ENCODE results near the gene TEKT5.
A peak's percentile ranks its signal among the peaks of the same experiment; 100 is the strongest.

The TEKT5 gene

GRCh38 chr16:10608687-10609401 is 85.9 kb downstream of the TEKT5 start:
- DNase-seq (ENCODE audit: low spot score) = no peak

- DNase-seq (ENCODE audit: low spot score) = no peak
Observed at GRCh38 chr16:10607157-10607556, 87.6 kb downstream of the TEKT5 start.

DNA sequence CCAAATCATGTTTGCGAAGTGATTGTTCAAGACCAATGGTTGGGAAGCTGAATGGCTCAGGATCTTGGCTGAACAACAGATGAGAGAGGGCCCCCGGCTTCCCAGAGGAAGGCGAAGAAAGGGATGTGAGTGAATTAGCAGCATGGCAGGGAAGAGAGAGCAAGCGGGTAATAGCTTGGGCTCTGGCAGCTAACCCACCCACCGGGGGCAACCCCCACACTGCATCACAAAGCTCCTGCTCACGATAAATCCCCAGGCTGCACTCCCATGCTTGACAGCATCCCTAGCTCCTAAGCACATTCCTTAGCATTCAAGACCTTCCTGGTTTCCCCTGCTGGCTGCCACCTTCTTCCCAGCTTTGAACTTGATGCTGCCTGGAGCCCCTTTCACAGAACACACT is 88.1 kb downstream of the TEKT5 start:
- DNase-seq (ENCODE audit: low spot score) = no peak

GRCh38 chr16:10605636-10606035 is 89.1 kb downstream of the TEKT5 start:
- no peak for DNase-seq (ENCODE audit: low spot score)

- DNase-seq (ENCODE audit: low spot score) = no peak
Observed at GRCh38 chr16:10601444-10602408, 93.0 kb downstream of the TEKT5 start.

- no peak for DNase-seq (ENCODE audit: low spot score)
Observed at GRCh38 chr16:10600782-10601443, 93.8 kb downstream of the TEKT5 start.

GRCh38 chr16:10599626-10600025 is 95.1 kb downstream of the TEKT5 start:
- DNase-seq (ENCODE audit: low spot score) = peak; percentile 48

- no peak for DNase-seq (ENCODE audit: low spot score)
Observed at GRCh38 chr16:10598157-10598556, 96.6 kb downstream of the TEKT5 start.

DNA sequence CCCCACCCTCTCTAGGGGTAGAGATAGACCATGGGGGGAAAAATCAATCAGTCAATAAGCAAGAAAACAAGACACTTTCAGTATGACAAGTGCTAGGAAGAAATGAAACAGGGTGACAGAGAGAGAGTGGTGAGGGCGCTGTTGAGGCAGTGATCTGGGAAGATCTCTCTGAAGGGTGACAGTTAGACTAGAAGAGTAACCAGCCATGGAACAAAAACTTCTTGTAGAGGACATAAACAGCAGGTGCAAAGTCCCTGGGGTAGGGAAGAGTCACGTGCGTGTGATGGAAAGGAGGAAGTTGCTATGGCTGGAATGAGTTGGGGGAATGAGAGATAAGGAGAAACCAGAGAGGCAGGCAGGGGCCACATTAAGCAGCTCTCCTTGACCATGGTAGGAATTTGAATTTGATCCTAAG is 97.5 kb downstream of the TEKT5 start:
- DNase-seq (ENCODE audit: low spot score) = peak; percentile 32

DNA sequence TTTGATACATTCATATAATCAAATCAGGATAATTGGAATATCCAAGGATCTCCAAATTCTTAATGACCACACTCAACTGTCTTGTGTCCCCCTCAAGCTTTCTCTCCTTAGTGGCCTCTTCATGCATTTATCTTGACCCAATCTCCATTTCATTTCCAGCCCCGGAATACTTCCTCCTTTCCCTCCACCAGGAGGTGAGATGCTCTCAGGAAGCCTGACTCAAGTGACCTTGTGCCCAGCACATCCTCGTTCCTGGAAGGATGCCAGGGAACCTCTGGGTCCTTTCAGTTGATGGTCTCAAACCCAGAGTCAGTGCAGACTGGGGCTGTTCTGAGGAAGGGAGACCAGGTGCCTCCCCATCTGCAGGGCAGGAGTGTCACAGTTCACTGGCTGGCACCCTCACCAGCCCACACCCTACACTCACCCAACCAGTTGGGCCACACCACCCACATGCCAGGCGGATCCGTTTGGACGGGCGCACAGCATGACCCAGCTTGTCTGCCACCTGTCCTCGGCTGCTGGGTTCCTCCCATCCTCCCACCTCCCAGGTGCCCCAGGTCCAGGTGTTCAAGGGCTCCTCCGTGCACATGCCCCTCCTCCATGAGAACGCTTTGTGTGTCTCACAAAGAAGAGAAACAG is 100.3 kb downstream of the TEKT5 start:
- DNase-seq (ENCODE audit: low spot score) = peak; percentile 28

GRCh38 chr16:10592611-10593010 is 102.1 kb downstream of the TEKT5 start:
- DNase-seq (ENCODE audit: low spot score) = no peak

DNA sequence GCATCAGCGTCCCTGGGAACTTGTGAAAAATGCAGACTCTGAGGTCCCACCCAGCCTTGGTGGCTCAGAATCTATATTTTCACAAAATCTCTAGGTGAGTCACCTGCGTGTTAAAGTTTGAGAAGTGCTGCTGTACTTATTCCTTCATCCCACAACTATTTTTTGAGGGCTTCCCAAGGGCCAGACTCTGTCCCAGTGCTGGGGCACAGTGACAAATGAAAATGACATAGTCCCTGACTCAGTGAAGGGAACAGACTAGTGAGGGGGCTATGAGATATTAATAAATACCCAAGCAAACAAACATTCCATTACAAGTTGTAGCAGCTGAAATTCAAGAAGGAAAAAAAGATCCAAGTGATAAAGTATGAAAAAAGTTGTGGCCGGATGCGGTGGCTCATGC is 104.4 kb downstream of the TEKT5 start:
- DNase-seq (ENCODE audit: low spot score) = no peak

DNA sequence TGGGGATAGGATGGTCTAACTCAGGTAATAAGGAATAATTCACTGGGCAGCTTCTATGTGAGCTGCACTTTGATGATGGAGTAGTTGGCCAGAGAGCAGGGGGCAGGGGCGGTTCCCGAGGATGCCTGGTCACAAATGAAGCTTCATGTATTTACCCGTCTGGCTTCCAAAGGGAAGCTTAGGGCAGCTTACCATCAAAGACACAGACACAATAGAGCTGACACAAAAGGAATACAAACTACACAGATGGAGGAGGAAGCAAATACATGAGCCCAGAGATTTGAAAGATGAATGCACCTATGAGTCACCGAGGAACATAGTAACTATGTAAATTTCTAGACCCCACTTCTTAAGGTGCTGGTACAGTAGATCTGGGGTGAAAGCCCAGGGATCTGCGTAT is 105.6 kb downstream of the TEKT5 start:
- DNase-seq (ENCODE audit: low spot score) = no peak

- DNase-seq (ENCODE audit: low spot score) = no peak
Observed at GRCh38 chr16:10587622-10588021, 107.1 kb downstream of the TEKT5 start.

DNA sequence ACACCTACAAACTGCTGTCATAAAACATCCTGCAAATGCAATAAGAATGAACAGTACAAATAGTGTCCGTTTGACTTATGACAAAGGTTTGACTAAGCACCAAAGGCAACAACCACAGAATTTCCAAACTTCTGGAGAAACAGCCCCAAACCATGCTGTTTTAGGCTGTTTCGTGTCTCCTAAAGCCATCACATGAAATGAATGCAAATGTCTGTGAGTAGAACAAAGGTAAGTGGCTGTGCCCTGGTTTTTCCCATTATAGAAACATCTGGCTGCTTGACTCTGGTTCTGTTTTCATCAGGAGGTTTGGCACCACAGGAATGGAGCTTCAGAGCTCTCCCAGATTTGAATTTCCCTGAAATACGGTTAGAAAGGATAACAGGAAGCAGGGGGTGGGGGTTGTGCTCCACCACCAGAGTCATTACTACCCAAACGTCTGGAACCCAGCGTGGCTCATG is 109.7 kb downstream of the TEKT5 start:
- DNase-seq (ENCODE audit: low spot score) = no peak

GRCh38 chr16:10583269-10583668 is 111.5 kb downstream of the TEKT5 start:
- no peak for DNase-seq (ENCODE audit: low spot score)

DNA sequence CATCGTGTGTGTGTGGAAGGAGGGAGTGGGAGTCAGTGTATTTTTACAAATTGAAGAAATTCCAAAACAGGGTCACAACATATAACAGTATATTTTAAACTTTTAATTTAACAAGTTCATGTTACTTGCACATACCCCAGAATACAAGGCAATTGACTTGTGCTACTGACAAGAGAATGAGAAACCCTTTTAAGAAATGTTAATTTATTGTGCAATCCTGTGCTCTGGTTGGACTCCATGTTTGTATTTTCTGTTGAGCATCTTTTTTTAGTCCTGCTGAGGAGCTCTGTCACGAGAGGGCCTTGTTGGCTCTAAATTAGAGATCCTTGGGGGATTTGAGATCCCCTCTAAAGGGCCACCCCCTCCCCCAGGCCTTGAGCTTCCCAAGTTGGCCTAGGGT is 113.2 kb downstream of the TEKT5 start:
- DNase-seq (ENCODE audit: low spot score) = no peak

GRCh38 chr16:10580883-10581247 is 113.9 kb downstream of the TEKT5 start:
- DNase-seq (ENCODE audit: low spot score) = no peak

- DNase-seq (ENCODE audit: low spot score) = peak; percentile 19
Observed at GRCh38 chr16:10579965-10580882, 114.5 kb downstream of the TEKT5 start, which contains the start of gene EMP2. TSS of gene EMP2 (minus strand) at chr16:10580598. CDS start at chr16:10547617, 32,981 bp downstream.

- no peak for DNase-seq (ENCODE audit: low spot score)
Observed at GRCh38 chr16:10579575-10579964, 115.2 kb downstream of the TEKT5 start.

Data from germinal center (tissue), 1 donor.